ENCODE measurements around the gene THAP12. TPM values are rescaled to one million over a fixed set of nuclear protein-coding genes. Genes with fewer than 3 reads are reported as not detected.

The THAP12 gene
- total and polyA plus RNA-seq, 10 of the 15 experiments (the other 5 are each of a cell fraction or from before 2014, with no cell fraction given) = 12.6 to 45.6 (median 22.3) TPM

DNA sequence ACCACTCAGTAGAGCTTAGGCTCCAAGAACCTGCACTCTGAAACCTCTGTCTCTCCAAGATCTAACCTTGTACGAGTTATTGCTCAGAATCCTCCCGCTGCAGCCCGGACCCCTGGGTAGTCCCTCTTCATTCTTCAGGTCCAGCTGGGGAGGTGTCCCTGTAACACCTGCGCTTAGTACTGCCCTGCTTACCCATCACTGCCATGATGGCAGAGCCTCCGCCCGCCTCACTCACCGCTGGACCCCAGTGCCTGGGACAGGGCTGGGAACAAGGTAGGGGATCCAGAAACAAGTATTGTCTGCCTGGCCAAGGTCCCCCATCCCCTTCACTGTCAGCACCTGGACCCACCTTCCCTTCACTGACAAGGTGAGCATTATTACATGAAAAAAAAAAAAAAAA, 50.3 kb downstream of the THAP12 start (continued):
- TF ChIP-seq ZBTB11 (CRISPR knock-in tag; IDR thresholded peaks at IDR 0.05) (no peak), BCL11A (IDR thresholded peaks at IDR 0.05; ENCODE audit: low read depth, low read length) (no peak), ZNF274 (IDR thresholded peaks at IDR 0.05; ENCODE audit: insufficient read depth, insufficient read length) (no peak), REST (IDR thresholded peaks at IDR 0.05; ENCODE audit: low read depth, low read length) (no peak), CBFB (IDR thresholded peaks at IDR 0.05; ENCODE audit: low read depth) (no peak), TAF1 (IDR thresholded peaks at IDR 0.05; ENCODE audit: borderline replicate concordance, low read depth, low read length) (no peak), SREBF1 (IDR thresholded peaks at IDR 0.05; ENCODE audit: low read length) (no peak)

Data from GM12878 (cell line).